ENCODE results near the gene FLYWCH2. TPM values are rescaled to one million over a fixed set of nuclear protein-coding genes. Genes with fewer than 3 reads are reported as not detected.

The FLYWCH2 gene
- total RNA-seq, 1 donor from 2014 or later = 36.5 TPM

- FAIRE-seq = no peak
- no peak overlapping the region for H3K4me3 Mint-ChIP-seq (ENCODE audit: unreplicated experiment)
- Histone ChIP-seq H3K9me3 (ENCODE audit: insufficient read depth, low read depth, low read length) (no peaks in the 10 kb centered on the region), H3K4me2 (ENCODE audit: low read length) (no peak overlapping the region), H3K79me2 (ENCODE audit: insufficient read depth, low read length) (no peaks in the 10 kb centered on the region), H3K27me3 (ENCODE audit: insufficient read depth, low read length) (no peaks in the 10 kb centered on the region), H3K27ac (ENCODE audit: low read depth, low read length) (no peak overlapping the region), H3K36me3 (ENCODE audit: insufficient read depth, low read length) (no peaks in the 10 kb centered on the region), H3K4me1 (ENCODE audit: insufficient read depth, low read length) (peaks cover 18% of the 10 kb centered on the region), H2AFZ (ENCODE audit: low read depth, low read length) (no peak overlapping the region), H3K4me3 (ENCODE audit: insufficient read depth, low read depth, low read length) (no peak overlapping the region), H4K20me1 (ENCODE audit: insufficient read depth, low read length) (peaks cover 12% of the 10 kb centered on the region), H3K9ac (ENCODE audit: low read length) (no peak overlapping the region)
- H3K27me3 Mint-ChIP-seq (ENCODE audit: low read depth, unreplicated experiment) = no peaks in the 10 kb centered on the region
- H3K27ac Mint-ChIP-seq (ENCODE audit: unreplicated experiment) = no peak overlapping the region
- peaks cover 8% of the 10 kb centered on the region for H3K36me3 Mint-ChIP-seq (ENCODE audit: low read depth, unreplicated experiment)
- no peaks in the 10 kb centered on the region for H3K9me3 Mint-ChIP-seq (ENCODE audit: unreplicated experiment)
- no peak for TF ChIP-seq EZH2 (IDR thresholded peaks at IDR 0.05; ENCODE audit: insufficient read depth, low read length)
- TF ChIP-seq CTCF (IDR thresholded peaks at IDR 0.05; ENCODE audit: insufficient read depth, low read depth, low read length) = no peak
- peaks cover 20% of the 10 kb centered on the region for H3K4me1 Mint-ChIP-seq (ENCODE audit: low read depth, unreplicated experiment)
- DNase-seq (ENCODE audit: low read depth) = no peak
Observed at GRCh38 chr16:2899564-2900072, 16.6 kb downstream of the FLYWCH2 start.

- Histone ChIP-seq H3K4me2 (ENCODE audit: low read length) (no peak overlapping the region), H3K27me3 (ENCODE audit: insufficient read depth, low read length) (no peaks in the 10 kb centered on the region), H3K27ac (ENCODE audit: low read depth, low read length) (no peak overlapping the region), H3K4me1 (ENCODE audit: insufficient read depth, low read length) (peaks cover 16% of the 10 kb centered on the region), H3K9ac (ENCODE audit: low read length) (no peak overlapping the region), H3K4me3 (ENCODE audit: insufficient read depth, low read depth, low read length) (no peak overlapping the region), H4K20me1 (ENCODE audit: insufficient read depth, low read length) (peaks cover 9% of the 10 kb centered on the region), H3K36me3 (ENCODE audit: insufficient read depth, low read length) (no peaks in the 10 kb centered on the region), H2AFZ (ENCODE audit: low read depth, low read length) (no peak overlapping the region), H3K79me2 (ENCODE audit: insufficient read depth, low read length) (no peaks in the 10 kb centered on the region), H3K9me3 (ENCODE audit: insufficient read depth, low read depth, low read length) (no peaks in the 10 kb centered on the region)
- Mint-ChIP-seq H3K27me3 (ENCODE audit: low read depth, unreplicated experiment) (no peaks in the 10 kb centered on the region), H3K27ac (ENCODE audit: unreplicated experiment) (no peak overlapping the region), H3K9me3 (ENCODE audit: unreplicated experiment) (no peaks in the 10 kb centered on the region), H3K36me3 (ENCODE audit: low read depth, unreplicated experiment) (peaks cover 6% of the 10 kb centered on the region), H3K4me1 (ENCODE audit: low read depth, unreplicated experiment) (peaks cover 17% of the 10 kb centered on the region), H3K4me3 (ENCODE audit: unreplicated experiment) (peak overlapping the region; percentile 42)
- TF ChIP-seq EZH2 (IDR thresholded peaks at IDR 0.05; ENCODE audit: insufficient read depth, low read length) (no peak), CTCF (IDR thresholded peaks at IDR 0.05; ENCODE audit: insufficient read depth, low read depth, low read length) (no peak)
- FAIRE-seq (no peak), DNase-seq (ENCODE audit: low read depth) (no peak)
Observed at GRCh38 chr16:2900526-2901075, 17.6 kb downstream of the FLYWCH2 start.
